Panc1 (cell line): ENCODE results near the gene DENND6B.
A peak's percentile ranks its signal among the peaks of the same experiment; 100 is the strongest.

Experiments used
- POLR2AphosphoS5 ChIP-seq: IDR thresholded peaks from 2 replicates; pipeline ENCODE4 v1.6.1; 2012; ENCODE audit warnings: mild to moderate bottlenecking, low read depth, low read length, moderate library complexity
- SIN3A ChIP-seq: IDR thresholded peaks from 2 replicates; pipeline ENCODE4 v1.6.1; 2012; ENCODE audit warnings: low read depth, mild to moderate bottlenecking, low read length, moderate library complexity, borderline replicate concordance; ENCODE audit not compliant: insufficient read depth
- TF ChIP-seq, protein P1 (sequence below): fragments of 450-650 bp; IDR thresholded peaks from 2 replicates; pipeline ENCODE4 v1.5.1; 2017; ENCODE audit warnings: mild to moderate bottlenecking

DNA sequence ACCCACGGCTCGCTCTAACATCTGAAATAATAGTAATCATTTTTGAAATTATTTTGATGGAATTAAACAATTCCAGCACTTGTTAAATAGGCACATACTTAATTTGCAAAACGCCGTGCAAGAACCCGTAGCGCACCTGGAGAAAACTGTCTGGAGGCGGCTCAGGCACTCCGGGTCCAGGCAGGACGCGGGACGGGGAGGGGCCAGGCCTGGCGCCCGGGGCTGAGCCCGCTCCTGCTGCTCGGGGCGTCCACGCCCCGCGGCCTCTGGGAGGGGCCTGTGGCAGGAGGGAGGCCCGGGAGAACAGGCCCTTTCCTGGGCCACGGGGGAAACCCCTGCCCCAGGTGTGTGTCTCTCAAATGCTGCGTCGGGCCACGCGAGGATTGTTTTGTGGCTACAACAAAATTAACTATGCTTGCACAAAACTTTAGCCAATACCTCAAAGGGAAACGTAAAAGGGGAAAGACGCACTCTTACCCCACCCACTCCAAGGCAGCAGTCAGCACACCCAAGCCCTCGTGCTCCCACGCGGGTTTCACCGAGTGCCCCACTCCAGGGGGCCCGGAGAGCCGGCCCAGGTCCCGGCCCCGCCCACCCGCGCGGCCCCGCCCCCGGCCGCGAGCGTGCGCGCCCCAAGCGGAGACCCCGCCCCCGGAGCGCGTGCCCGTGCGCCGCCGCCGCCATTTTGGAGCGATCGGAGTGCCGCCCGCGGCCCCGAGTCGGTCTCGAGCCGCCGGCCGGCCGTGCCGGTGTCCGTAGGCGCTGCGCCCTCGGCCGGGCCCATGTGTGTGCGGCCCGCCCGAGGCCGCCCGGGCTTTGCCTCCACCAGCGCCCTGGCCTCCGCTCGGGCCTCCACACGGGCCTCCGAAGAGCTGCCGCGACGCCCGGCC lies 16.1 kb upstream of the DENND6B start, which contains the start of gene PPP6R2:
- TF ChIP-seq, protein P1, sequence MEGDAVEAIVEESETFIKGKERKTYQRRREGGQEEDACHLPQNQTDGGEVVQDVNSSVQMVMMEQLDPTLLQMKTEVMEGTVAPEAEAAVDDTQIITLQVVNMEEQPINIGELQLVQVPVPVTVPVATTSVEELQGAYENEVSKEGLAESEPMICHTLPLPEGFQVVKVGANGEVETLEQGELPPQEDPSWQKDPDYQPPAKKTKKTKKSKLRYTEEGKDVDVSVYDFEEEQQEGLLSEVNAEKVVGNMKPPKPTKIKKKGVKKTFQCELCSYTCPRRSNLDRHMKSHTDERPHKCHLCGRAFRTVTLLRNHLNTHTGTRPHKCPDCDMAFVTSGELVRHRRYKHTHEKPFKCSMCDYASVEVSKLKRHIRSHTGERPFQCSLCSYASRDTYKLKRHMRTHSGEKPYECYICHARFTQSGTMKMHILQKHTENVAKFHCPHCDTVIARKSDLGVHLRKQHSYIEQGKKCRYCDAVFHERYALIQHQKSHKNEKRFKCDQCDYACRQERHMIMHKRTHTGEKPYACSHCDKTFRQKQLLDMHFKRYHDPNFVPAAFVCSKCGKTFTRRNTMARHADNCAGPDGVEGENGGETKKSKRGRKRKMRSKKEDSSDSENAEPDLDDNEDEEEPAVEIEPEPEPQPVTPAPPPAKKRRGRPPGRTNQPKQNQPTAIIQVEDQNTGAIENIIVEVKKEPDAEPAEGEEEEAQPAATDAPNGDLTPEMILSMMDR, result no peak; the same call in 1 of the 2 replicates
- TF ChIP-seq POLR2AphosphoS5 (0 out of 2 replicates have a peak, but pooled peaks have one; percentile 38), SIN3A (no peak)
